ENCODE measurements around the gene CILP.
"Not testable (repeated sequence)": the region's sequence is repeated elsewhere in the genome, so short reads cannot be mapped to it uniquely, and the experiment has no call there.

The CILP gene, protein sequence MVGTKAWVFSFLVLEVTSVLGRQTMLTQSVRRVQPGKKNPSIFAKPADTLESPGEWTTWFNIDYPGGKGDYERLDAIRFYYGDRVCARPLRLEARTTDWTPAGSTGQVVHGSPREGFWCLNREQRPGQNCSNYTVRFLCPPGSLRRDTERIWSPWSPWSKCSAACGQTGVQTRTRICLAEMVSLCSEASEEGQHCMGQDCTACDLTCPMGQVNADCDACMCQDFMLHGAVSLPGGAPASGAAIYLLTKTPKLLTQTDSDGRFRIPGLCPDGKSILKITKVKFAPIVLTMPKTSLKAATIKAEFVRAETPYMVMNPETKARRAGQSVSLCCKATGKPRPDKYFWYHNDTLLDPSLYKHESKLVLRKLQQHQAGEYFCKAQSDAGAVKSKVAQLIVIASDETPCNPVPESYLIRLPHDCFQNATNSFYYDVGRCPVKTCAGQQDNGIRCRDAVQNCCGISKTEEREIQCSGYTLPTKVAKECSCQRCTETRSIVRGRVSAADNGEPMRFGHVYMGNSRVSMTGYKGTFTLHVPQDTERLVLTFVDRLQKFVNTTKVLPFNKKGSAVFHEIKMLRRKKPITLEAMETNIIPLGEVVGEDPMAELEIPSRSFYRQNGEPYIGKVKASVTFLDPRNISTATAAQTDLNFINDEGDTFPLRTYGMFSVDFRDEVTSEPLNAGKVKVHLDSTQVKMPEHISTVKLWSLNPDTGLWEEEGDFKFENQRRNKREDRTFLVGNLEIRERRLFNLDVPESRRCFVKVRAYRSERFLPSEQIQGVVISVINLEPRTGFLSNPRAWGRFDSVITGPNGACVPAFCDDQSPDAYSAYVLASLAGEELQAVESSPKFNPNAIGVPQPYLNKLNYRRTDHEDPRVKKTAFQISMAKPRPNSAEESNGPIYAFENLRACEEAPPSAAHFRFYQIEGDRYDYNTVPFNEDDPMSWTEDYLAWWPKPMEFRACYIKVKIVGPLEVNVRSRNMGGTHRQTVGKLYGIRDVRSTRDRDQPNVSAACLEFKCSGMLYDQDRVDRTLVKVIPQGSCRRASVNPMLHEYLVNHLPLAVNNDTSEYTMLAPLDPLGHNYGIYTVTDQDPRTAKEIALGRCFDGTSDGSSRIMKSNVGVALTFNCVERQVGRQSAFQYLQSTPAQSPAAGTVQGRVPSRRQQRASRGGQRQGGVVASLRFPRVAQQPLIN

DNA sequence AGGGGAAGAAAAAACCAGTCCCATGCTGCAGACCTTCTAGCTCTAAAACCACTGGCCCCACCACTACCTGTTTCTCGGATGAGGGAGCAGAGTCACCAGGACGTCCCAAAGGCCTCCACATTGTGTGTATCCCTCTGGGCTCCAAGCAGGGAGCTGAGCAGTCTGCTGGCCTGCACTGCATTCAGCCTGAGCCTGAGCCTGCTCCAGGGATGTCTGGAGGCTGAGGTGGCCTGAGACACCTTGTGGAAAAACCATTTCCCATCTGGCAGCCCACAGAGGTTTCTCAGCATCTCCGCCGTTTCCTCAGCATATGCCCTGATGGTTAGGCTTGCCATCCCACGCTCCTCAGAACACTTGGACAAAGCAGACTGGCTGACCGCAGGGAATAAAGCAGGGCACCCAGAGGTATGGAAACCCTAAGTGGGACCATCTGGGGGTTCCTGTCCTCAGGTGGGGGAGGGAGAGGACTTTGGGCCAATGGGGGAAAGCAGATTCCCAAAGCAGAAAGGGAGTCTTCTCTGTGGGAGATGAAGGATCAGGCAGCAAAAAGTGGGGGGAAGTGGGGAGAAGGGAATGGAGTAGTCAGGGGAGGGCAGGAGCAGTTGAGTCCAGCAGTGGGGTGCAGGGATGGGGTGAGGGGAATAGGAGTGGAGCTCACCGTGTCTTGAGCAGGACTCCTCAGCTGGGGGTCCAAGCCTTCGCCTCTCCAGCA, at the start of gene CILP:
CILP (minus strand) TSS at position 704 of the 712 bp plus-strand sequence. CDS start 1,718 bp downstream, outside the sequence.
- DNase-seq: no peak

DNA sequence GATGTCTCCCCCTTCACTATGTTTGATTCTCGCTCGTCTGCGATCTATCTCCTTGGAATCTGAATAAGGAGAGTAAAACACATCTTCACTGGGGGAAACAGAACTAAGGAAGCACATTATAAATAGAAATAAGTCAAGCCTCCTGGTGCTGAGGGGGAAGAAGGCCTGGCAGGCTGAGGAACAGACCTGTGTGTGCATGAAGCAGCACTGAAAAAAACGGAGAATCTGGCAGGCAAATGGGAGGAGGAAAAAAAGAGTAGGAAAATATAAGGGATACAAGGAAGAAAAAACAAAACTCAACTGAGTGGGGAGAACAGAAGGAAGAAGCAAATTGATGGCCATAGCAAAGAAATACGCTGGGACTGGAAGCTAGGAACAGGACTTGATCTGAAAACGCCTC, 49.7 kb upstream of the CILP start:
- no peak for DNase-seq

DNA sequence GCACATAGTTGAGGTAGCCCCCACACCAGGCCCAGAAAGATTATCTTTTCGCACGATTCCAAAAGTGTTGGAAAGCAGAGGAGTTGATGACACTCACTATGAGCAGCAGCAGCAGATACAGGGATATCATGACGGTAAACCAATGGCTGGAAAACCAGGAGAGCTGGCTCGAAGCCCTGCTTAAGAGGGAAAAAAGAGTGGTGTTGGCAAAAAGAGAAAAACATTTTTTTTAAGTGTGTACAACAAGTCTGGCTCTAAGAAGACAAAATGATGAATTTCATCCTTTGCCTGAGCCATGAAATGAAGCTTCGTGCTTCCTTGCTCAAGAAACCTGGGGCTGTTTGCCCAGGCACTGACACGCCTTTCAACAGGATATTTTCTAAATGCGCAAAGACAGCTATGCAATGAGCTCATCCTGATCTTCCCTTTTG, 48.1 kb upstream of the CILP start:
- DNase-seq: no peak

DNA sequence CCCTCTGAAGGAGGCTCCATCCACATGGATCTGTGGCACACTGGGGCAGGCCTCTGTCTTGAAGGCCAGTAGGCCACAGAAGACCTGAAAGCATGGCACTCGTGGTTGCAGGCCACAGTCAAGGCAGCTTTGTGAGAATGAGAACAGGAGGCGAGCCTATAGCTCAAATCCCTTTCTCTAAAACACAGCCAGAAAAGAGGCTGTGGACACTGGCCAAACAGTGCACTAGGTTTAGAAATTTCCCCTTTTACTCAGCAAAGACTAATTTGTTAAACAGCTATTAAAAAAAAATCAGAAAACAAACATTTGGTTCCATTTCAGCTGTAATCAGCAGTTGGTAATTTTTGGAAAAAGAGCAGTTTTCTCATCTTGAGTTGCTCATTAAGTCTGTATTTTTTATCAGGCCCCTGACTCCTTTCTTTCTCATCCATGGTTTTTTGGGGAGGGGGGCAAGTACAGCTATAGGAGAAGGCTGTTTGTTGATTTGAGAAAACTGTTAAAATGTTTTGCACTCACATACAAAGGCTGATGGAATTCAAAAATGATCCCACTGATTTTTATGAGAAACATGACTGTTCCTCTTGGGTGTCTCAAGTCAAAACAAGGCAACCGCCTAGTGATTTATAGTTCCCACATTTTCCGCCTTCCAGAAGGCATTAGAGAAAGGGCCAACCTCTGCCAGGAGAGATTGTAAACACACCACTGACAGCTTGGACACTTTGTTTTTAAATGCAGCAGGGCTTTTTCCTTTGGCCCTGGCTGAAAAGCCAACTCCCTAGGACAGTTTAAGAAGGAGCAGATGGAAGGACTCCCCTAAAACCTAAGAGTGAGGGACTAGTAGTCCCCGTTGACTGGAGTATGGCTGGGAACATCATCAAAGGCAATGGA, 47.3 kb upstream of the CILP start:
- no peak for DNase-seq

DNA sequence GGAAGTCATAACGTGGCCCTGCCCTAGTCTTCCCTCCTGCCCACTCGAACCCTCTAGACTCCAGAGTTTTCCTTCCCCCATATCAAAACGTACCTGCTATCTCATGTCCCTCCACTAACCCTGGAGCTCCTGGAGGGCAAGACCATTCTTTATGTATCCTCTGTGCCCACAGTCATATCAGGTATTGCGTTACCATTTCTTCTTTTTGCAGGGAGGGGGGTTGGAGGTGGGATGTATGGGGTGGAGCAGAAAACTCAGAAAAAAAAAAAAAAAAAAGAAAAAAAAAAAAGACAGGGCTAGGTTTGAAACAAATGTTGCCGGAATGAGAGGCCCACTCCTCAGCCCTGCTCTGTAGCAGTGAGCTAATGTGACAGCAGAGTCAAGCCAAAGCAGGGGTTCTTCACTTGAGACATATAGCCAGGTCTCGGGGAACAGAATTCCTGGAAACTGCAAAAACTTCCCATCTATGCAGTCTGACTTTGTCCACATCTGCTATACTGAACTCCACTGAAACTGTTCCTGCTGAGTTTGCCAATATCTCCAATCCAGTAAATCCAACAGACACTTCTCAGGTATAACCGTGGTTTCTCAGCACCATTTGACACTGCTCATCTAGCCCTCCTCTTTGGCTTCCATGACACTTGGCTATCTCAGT, 44.3 kb upstream of the CILP start:
- DNase-seq: no peak

DNA sequence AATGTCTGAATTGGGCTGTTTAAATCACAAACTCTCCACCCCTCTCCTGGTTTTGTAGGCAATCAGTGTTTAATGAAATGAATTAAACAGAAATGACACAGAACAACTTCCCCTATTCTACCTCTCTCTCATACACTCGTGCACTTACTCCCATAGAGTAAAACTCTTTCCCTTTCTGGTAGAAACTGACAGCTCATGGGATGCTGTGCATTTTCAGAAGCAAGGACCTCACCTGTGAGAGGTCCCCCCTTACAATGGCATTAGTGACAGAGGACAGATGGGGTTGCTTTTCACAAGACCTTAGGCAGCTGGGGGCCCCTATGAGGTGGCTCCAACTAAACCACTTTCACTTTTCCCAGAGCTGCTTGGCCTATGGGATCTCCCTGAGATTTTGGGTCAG, 43.5 kb upstream of the CILP start:
- no peak for DNase-seq

DNA sequence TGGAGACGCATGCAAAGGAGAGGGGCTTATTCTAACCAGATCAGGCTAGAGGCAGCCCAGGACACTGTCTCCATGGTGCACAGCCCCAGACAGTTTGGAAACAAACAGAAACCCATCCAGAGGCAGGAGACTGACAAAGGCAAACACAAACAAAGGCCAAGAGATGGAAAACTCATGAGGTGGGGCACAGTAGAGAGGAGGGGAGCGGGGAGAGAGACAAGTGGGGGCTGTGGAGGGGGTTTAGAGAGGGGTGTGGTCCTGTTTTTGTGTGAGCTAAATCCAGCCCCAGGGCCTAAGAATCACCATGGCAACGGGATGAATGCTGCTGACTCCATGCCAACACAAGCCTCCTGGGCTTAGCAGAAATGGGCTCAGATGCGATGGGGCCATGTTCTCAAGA, 43.1 kb upstream of the CILP start:
- no peak for DNase-seq

DNA sequence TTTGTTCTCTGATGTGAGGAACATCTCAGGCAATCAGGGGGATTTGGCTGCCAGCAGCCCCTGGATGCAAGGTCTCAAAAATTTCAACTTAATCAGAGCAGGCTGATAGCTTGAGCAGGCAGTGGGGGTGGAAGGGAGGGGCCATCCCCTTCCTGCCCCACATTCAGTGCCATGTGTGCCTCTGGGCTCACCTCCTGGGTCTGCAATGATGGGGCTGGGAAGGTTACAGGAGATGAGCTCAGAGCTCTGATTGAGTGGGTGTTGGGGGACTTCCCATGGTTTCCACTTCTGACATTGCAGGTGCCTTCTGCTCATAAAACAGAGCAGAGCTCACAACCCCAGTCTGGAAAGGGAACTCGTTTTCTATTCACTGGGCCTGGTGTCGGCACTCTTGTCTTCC, 38.4 kb upstream of the CILP start:
- DNase-seq: no peak

DNA sequence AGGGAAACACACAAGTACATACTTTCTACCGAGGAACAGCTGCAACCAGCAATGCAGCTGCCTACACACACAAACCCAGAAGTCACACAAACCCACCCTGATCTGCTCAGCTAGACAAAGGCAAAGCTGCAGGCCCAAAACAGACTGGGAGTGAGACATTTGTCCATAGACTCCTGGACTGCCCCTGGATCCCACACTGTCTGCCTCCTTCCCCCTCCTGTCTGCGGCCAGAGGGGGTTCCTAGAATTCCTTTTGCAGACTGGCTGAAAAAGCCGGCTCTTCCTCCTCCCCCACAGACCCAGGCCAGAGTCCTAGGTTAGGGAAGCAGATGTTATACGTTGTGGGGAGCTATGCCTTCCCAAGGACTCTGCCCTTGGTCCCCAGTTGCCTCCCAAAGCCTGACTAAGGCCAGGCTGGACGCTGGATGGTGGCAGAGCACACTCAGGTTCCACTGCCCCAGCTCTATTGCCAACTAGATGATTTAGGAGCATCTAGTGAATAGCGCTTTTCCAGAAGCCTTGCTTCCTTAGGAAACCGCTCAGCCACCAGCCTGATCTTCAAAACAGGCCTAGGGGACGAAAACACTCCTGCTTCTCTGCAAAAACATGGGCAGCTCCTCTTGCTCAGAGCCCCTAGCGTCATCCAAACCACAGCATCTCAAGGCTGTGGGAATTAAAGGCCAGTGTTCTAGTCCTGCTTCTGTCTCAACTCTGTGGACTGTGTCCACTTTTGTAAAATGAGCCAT, 37.4 kb upstream of the CILP start:
- no peak for DNase-seq

DNA sequence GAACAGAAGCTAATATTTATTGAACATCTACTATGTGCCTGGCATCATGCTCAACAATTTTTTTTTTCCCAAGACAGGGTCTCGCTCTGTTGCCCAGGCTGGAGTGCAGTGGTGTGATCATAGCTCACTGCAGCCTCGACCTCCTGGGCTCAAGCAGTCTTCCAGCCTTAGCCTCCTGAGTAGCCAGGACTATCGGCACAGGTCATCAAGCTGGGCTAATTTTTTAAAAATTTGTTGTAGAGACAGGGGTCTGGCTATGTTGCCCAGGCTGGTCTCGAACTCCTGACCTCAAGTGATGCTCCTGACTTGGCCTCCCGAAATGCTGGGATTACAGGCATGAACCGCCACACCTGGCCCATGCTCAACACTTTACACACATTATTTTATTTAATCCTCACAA, 35.7 kb upstream of the CILP start:
- DNase-seq: no peak

DNA sequence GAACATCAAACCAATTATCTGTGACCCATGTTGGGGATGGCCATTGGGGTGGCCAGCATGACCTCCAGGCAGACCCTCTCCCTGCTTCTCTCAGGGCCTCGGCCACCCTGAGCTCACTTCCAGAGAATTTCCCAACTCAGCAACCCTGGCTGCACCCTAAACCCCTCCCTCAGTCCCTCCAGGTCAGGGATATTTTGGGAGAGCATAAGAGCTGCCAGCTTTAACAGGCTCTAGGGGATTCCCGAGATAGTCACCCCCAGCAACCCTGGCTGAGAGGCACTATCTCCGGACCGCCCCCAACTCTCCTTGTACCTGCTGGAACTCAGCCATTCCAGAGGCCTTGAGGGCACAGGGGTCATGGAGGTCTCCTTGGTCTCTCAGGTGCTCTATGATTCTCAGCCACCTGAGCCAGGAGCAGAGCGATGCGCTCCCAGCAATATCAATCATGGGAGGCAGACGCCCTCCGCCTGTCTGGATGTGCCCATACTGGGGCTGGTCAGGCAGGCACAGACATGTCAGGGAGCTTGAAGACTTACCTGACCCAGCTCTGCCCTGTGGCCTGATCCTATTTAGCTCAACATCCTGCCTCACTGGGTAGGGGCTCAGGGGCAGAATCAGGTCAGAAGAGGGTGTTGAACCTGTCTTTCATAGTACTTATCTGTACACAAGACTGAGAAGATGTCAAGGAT, 34.9 kb upstream of the CILP start:
- no peak for DNase-seq

DNA sequence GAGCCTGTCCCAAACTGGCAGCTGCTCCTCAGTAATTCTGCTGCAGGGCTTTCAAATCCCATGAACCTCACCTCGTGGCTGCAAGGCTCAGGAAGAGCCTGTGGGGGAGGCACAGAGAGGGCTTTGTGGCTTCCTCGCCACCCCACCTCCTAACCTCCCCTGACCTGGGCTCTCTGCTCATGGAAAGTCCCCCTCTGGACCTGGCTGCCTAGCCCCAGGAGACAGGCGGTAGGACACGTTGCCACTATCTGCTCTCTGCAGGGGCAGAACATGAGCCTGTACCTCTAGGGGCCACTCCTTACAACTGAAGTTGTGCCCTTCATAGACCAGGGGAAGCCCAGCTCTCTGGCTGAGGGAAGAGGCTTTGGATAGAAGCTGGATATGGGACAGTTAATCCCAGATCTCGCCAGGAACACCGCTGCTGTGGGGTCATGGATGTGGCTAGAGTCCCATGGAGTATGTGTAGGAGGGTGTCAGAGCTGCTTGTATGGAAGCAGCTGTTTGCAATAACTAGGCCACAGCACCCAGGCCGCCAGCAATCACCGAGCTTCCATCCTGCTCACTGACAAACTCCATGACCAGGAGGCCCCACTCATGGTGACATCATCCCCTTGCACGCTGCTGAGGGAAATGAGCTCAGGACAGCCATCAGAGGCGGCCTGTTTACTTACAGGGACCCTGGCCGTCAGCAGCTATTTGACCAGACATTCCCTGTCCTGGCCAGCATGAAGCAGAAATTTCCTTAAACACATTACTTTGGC, 34.0 kb upstream of the CILP start:
- DNase-seq: no peak

DNA sequence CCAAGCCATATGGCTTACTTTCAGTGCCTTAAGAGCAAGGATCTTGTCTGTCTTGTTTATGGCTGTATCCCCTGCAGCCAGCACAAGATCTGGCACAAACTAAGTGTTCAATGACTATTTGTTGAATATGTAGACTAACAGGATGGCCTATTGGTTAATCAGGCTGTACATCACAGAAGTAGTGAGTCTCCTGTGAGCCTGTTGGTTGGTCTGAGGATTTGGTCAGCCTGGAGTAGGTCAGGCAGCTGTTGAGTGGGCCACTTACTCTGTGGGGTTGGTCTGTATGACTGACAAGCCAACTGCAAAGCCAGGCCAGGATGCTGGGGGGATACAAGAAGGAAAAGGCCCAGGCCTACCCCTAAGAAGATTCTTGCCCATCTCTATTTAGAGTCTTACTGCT, 33.4 kb upstream of the CILP start:
- DNase-seq: no peak

DNA sequence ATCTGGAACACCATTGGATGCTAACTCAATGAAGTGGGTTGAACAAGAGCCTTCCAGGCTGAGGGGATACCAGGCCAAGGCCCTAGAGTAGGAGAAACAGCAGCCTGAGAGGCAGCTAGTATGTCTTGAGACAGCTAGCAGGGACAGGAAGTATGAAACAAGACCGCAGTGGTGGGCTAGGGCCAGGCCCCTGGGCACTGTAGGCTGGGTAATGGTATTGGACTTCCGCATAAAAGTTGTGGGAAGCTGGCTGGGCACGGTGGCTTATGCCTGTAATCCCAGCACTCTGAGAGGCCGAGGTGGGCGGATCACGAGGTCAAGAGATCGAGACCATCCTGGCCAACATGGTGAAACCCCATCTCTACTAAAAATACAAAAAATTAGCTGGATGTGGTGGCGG, 25.2 kb upstream of the CILP start:
- DNase-seq: not testable (repeated sequence)

DNA sequence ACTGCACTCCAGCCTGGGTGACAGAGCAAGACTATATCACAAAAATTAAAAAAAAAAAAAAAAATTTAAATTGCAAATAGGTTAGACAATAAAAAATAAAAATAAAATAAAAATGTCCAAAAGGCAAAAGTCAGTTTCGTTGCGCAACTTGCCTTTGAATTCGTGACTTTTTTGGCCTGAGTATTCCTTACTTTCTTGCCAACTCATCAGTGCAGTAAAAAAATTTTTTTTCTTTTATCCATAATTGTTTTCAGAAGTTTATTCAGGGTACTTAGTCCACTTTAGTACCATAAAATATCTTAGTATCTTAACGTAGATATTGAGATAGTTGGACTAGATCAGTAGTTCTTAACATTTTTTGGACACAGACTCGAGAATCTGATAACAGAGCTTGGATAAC, 22.4 kb upstream of the CILP start:
- DNase-seq: no peak

DNA sequence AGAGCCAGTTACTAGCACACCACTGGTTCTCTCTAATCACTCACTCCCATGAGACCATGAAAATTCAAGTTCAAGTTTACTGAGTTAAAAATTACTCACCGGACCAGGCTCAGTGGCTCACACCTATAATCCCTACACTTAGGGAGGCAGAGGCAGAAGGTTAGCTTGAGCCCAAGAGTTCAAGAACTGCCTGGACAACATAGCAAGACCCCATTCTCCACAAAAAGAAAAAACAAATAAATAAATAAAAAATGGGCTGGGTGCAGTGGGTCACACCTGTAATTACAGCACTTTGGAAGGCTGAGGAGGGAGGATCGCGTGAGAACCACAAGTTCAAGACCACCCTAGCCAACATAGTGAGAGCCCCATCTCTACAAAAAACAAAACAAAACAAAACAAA, 21.2 kb upstream of the CILP start:
- no peak for DNase-seq

DNA sequence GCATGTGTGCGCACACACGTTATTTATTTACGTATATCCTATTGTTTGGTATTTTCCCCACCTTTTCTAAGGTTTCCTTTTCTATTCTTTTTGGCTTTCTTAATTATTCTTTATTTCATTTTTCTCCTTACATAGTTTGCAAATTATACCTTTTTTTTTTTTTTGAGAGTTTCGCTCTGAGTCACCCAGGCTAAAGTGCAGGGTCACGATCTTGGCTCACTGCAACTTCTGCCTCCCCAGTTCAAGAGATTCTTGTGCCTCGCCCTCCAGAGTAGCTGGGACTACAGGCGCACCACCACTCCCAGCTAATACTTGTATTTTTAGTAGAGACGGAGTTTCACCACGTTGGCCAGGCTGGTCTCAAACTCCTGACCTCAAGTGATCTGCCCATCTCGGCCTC, 20.0 kb upstream of the CILP start:
- DNase-seq: no peak

DNA sequence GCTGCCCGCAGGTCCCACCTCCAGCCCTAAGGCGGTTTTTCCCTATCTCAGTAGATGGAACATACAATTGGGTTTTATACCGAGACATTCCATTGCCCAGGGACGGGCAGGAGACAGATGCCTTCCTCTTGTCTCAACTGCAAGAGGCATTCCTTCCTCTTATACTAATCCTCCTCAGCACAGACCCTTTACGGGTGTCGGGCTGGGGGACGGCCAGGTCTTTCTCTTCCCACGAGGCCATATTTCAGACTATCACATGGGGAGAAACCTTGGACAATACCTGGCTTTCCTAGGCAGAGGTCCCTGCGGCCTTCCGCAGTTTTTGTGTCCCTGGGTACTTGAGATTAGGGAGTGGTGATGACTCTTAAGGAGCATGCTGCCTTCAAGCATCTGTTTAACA, 15.6 kb upstream of the CILP start:
- not testable (repeated sequence) for DNase-seq

DNA sequence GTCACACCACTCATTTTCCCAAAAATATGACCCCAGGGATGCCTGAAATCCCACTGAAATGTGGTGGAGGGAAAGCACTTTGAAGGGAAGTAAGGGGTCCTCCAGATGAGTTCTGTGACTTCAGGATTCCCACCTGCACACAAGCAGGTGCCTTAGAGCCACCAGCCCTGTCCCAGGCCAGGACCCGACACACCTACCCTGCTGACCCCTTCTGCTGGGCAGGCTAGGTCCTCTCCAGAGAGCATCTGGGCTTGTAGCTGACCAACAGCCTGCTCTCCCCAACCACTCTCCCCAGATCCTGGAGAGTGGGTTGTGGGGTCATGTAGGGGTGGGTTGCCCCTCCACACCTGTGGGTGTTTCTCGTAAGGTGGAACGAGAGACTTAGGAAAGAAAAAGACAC, 14.9 kb upstream of the CILP start:
- DNase-seq: no peak
